Mesenchymal stem cell (in vitro differentiated cells and primary cell): ENCODE measurements around the gene ASXL1.
"Not testable (repeated sequence)": the region's sequence is repeated elsewhere in the genome, so short reads cannot be mapped to it uniquely, and the experiment has no call there.

Experiments used
- DNase-seq: peaks from one replicate; pipeline ENCODE4 v3.0.0-alpha.2; 2013
- H2AFZ ChIP-seq: one replicate; pipeline ENCODE4 v1.6.1; 2013; ENCODE audit warnings: low read depth, mild to moderate bottlenecking, control low read depth, inconsistent platforms, low read length, moderate library complexity
- H2AK5ac ChIP-seq: 2 replicates; pipeline ENCODE4 v1.6.1; 2013; ENCODE audit warnings: low read length, moderate library complexity, mild to moderate bottlenecking, inconsistent platforms; ENCODE audit not compliant: severe bottlenecking
- H2BK120ac ChIP-seq: one replicate; pipeline ENCODE4 v1.6.1; 2013; ENCODE audit warnings: low read depth, mild to moderate bottlenecking, inconsistent platforms, low read length, moderate library complexity
- H2BK12ac ChIP-seq, 2 experiments: one replicate each; pipeline ENCODE4 v1.6.1; 2013; ENCODE audit warnings: inconsistent platforms in 2 of 2, low read length in 2 of 2, mild to moderate bottlenecking in 2 of 2, moderate library complexity in 2 of 2, control low read depth in 1 of 2
- H2BK15ac ChIP-seq: one replicate; pipeline ENCODE4 v1.6.1; 2013; ENCODE audit warnings: mild to moderate bottlenecking, low read depth, inconsistent platforms; ENCODE audit not compliant: poor library complexity, severe bottlenecking
- H2BK5ac ChIP-seq: 2 replicates; pipeline ENCODE4 v1.6.1; 2013; ENCODE audit warnings: low read depth, mild to moderate bottlenecking, low read length, control low read depth, inconsistent platforms; ENCODE audit not compliant: poor library complexity, severe bottlenecking
- H3K14ac ChIP-seq, 2 experiments: one replicate each; pipeline ENCODE4 v1.6.1; 2013; ENCODE audit warnings: inconsistent platforms in 2 of 2, low read length in 2 of 2, control low read depth in 1 of 2, mild to moderate bottlenecking in 1 of 2, moderate library complexity in 1 of 2
- H3K18ac ChIP-seq, 2 experiments: one replicate each; pipeline ENCODE4 v1.6.1; 2013; ENCODE audit warnings: inconsistent platforms in 2 of 2, low read length in 2 of 2, control low read depth in 1 of 2, low read depth in 1 of 2, mild to moderate bottlenecking in 1 of 2
- H3K23ac ChIP-seq, 2 experiments: one replicate each; pipeline ENCODE4 v1.6.1; 2013; ENCODE audit warnings: inconsistent platforms in 2 of 2, low read length in 2 of 2, mild to moderate bottlenecking in 2 of 2, moderate library complexity in 2 of 2, control low read depth in 1 of 2
- H3K27ac ChIP-seq: 2 replicates; pipeline ENCODE4 v1.5.1; 2013; ENCODE audit warnings: mild to moderate bottlenecking, moderate library complexity, low read length, control low read depth, inconsistent platforms; ENCODE audit not compliant: poor library complexity, severe bottlenecking
- H3K27me3 ChIP-seq, 2 experiments: 2 replicates each; pipeline versions ENCODE4 v1.6.1 to v1.7.0; 2013; ENCODE audit warnings: low read length in 2 of 2, mild to moderate bottlenecking in 2 of 2, moderate library complexity in 2 of 2, control low read depth in 1 of 2, inconsistent platforms in 1 of 2; ENCODE audit not compliant: control insufficient read depth in 1 of 2, insufficient read depth in 1 of 2
- H3K36me3 ChIP-seq, 2 experiments: 2 replicates each; pipeline versions ENCODE4 v1.6.1 to v1.7.0; 2013; ENCODE audit warnings: low read length in 2 of 2, control low read depth in 1 of 2, inconsistent platforms in 1 of 2, low read depth in 1 of 2, mild to moderate bottlenecking in 1 of 2; ENCODE audit not compliant: insufficient read depth in 2 of 2, control insufficient read depth in 1 of 2
- H3K4ac ChIP-seq, 2 experiments: one replicate each; pipeline ENCODE4 v1.6.1; 2013; ENCODE audit warnings: inconsistent platforms in 2 of 2, low read length in 2 of 2, mild to moderate bottlenecking in 2 of 2, moderate library complexity in 2 of 2, control low read depth in 1 of 2, low read depth in 1 of 2
- H3K4me1 ChIP-seq: 2 replicates; pipeline ENCODE4 v1.6.1; 2013; ENCODE audit warnings: low read depth, low read length, control low read depth; ENCODE audit not compliant: control insufficient read depth, insufficient read depth
- H3K4me2 ChIP-seq: 2 replicates; pipeline ENCODE4 v1.6.1; 2013; ENCODE audit warnings: low read length, mild to moderate bottlenecking, inconsistent platforms; ENCODE audit not compliant: poor library complexity, severe bottlenecking
- H3K4me3 ChIP-seq, 2 experiments: 2 replicates each; pipeline versions ENCODE4 v1.5.1 to v1.7.0; 2013; ENCODE audit warnings: low read length in 2 of 2, mild to moderate bottlenecking in 2 of 2, control low read depth in 1 of 2, low read depth in 1 of 2; ENCODE audit not compliant: insufficient read depth in 1 of 2
- H3K79me1 ChIP-seq: replicated peaks from 2 replicates; pipeline ENCODE4 v1.6.1; 2013; ENCODE audit warnings: mild to moderate bottlenecking, control low read depth, low read length, inconsistent platforms; ENCODE audit not compliant: poor library complexity, severe bottlenecking
- H3K9ac ChIP-seq: 2 replicates; pipeline ENCODE4 v1.7.0; 2013; ENCODE audit warnings: mild to moderate bottlenecking, low read length, moderate library complexity
- H3K9me3 ChIP-seq: 2 replicates; pipeline ENCODE4 v1.7.0; 2013; ENCODE audit warnings: mild to moderate bottlenecking, low read length; ENCODE audit not compliant: control insufficient read depth
- H4K8ac ChIP-seq: one replicate; pipeline ENCODE4 v1.6.1; 2013; ENCODE audit warnings: inconsistent platforms, mild to moderate bottlenecking, low read length, moderate library complexity
- H4K91ac ChIP-seq: one replicate; pipeline ENCODE4 v1.6.1; 2013; ENCODE audit warnings: mild to moderate bottlenecking, low read length, inconsistent platforms
- WGBS: methylation state at CpG from one replicate; pipeline ENCODE4 v1.1.7; 2013; ENCODE audit warnings: mixed read lengths; 5-methylcytosine and 5-hydroxymethylcytosine counted together

Gene ASXL1

DNA sequence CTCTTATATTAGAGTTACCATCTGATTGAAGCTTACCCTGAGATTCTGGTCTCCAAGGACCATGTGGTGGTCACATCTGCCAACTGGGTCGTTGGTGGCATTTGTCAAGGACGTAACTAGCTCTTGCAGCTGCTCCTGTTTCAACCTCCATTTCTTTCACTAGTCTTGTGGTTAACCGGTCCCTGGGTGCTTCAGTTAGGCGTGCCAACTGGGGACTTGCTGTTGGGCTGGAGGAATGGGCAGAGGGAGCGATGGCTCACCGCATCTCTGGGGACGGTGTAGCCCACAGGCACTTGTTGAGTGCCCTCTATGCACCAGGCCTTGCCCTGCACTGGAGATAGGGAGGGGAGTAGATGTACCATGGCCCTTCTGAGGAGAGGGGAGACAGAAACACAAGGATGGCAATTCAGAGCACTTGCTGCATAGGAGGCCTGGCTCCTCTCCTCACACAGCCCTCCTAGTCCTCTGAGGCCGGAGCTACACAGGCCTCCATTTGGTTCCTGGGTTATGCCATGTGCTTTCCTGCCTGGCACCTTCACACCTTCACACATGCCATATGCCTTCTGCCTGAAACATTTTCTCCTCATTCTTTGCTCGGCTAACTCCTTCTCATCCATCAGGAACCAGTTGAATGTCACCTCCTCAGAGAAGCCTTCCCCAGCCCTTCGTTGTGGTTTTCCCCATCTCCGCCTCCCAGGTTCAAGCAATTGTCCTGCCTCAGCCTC is 20.0 kb upstream of the ASXL1 start:
- H2BK15ac ChIP-seq = no peak overlapping the region
- peaks cover 3% of the 10 kb centered on the region for H3K4me1 ChIP-seq
- no peak overlapping the region for H3K18ac ChIP-seq
- H2AFZ ChIP-seq = no peak overlapping the region
- no peak overlapping the region for H4K91ac ChIP-seq
- no peaks in the 10 kb centered on the region for H3K27me3 ChIP-seq
- H3K4me3 ChIP-seq = peak overlapping the region in 1 of 2 experiments; percentile 10
- H2AK5ac ChIP-seq = no peak overlapping the region
- H3K27ac ChIP-seq = no peak overlapping the region
- peak overlapping the region in 1 of 2 experiments; percentile 36 for H3K14ac ChIP-seq
- peaks cover 10% of the 10 kb centered on the region for H3K79me1 ChIP-seq
- 98% methylated on average over 11 of the region's 11 CpGs for WGBS
- no peak overlapping the region for H3K4me2 ChIP-seq
- H3K4ac ChIP-seq = no peak overlapping the region
- no peaks in the 10 kb centered on the region for H3K9me3 ChIP-seq
- peaks cover 17 to 25% of the 10 kb centered on the region in 2 experiments for H3K36me3 ChIP-seq
- H2BK12ac ChIP-seq = no peak overlapping the region
- no peak for DNase-seq
- H3K9ac ChIP-seq = no peak overlapping the region
- H2BK5ac ChIP-seq = no peak overlapping the region
- H4K8ac ChIP-seq = no peak overlapping the region
- H2BK120ac ChIP-seq = no peak overlapping the region
- no peak overlapping the region for H3K23ac ChIP-seq

DNA sequence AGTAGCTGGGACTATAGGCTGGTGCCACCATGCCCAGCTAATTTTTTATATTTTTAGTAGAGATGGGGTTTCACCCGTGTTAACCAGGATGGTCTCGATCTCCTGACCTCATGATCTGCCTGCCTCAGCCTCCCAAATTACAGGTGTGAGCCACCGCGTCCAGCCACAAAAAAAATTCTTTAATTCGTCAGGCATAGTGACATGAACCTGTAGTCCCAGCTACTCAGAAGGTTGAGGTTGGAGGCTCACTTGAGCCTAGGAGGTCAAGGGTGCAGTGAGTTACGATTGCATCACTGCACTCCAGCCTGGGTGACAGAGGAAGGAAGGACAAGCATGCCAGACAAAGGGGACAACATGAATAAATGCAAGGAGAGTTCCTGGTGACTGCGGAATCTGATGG is 19.5 kb upstream of the ASXL1 start:
- Histone ChIP-seq H2BK120ac (no peak overlapping the region), H2AFZ (no peak overlapping the region), H2BK15ac (no peak overlapping the region), H3K4me2 (no peak overlapping the region), H3K36me3 (peaks cover 17 to 22% of the 10 kb centered on the region in 2 experiments), H4K91ac (no peak overlapping the region), H3K4me1 (peaks cover 3% of the 10 kb centered on the region), H2BK5ac (no peak overlapping the region), H3K14ac (no peak overlapping the region), H3K27me3 (no peaks in the 10 kb centered on the region), H2AK5ac (no peak overlapping the region), H3K4me3 (no peak overlapping the region), H3K27ac (no peak overlapping the region), H3K9me3 (no peaks in the 10 kb centered on the region), H3K9ac (no peak overlapping the region), H2BK12ac (no peak overlapping the region), H4K8ac (no peak overlapping the region), H3K18ac (no peak overlapping the region), H3K4ac (no peak overlapping the region), H3K79me1 (peaks cover 10% of the 10 kb centered on the region), H3K23ac (no peak overlapping the region)
- 94% methylated on average over 7 of the region's 7 CpGs for WGBS
- DNase-seq = no peak

DNA sequence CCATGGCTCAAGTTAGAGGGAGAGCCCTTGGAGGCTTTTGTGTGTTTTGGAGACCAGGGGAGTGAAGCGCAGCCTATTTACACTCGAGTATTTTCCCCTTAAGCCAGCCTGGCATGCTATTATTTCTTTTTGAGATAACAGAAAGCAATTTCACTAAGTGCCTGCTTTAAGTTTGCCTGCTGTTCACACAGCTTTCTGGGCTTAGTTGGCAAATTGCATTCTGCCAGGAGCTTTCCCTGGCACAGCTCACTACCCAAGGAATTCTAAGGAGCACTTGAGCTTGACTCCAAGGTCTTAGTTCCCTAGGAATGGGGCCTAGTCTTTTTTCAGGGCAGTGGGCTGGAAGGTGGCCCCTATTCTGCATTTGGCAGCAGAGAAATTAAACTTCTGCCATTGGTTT is 19.0 kb upstream of the ASXL1 start:
- 93% methylated on average over 2 of the region's 2 CpGs for WGBS
- Histone ChIP-seq H2BK120ac (no peak overlapping the region), H3K18ac (no peak overlapping the region), H3K14ac (peak overlapping the region in 1 of 2 experiments; percentile 2), H3K4me1 (peaks cover 3% of the 10 kb centered on the region), H3K27ac (no peak overlapping the region), H3K4me2 (no peak overlapping the region), H2BK5ac (no peak overlapping the region), H2AFZ (no peak overlapping the region), H3K4me3 (no peak overlapping the region), H2AK5ac (no peak overlapping the region), H3K9ac (no peak overlapping the region), H2BK15ac (no peak overlapping the region), H4K8ac (no peak overlapping the region), H3K79me1 (peaks cover 10% of the 10 kb centered on the region), H3K9me3 (no peaks in the 10 kb centered on the region), H2BK12ac (no peak overlapping the region), H4K91ac (no peak overlapping the region), H3K27me3 (no peaks in the 10 kb centered on the region), H3K23ac (no peak overlapping the region), H3K36me3 (peaks cover 14 to 18% of the 10 kb centered on the region in 2 experiments), H3K4ac (no peak overlapping the region)
- no peak for DNase-seq

DNA sequence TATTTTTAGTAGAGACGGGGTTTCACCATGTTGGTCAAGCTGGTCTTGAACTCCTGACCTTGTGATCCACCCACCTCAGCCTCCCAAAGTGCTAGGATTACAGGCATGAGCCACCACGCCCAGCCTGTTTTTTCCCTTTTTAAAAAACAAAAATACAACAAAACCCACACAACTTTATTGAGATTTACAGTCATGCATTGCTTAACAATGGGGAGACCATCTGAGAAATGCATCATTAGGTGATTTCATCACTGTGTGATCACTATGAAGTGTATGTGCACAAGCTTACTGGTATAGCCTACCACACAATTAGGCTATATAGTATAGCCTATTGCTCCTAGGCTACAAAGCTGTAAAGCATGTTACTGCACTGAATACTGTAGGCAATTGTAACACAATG is 17.1 kb upstream of the ASXL1 start:
- H3K9ac ChIP-seq, H4K8ac ChIP-seq, H3K4me2 ChIP-seq, H2BK5ac ChIP-seq, H2BK15ac ChIP-seq, H3K79me1 ChIP-seq, H2AFZ ChIP-seq, H3K27me3 ChIP-seq, H3K27ac ChIP-seq, H3K4me1 ChIP-seq, H2BK120ac ChIP-seq, H3K4ac ChIP-seq, H3K9me3 ChIP-seq, DNase-seq, H3K14ac ChIP-seq, H2AK5ac ChIP-seq, H4K91ac ChIP-seq, H2BK12ac ChIP-seq, H3K23ac ChIP-seq, H3K18ac ChIP-seq, H3K4me3 ChIP-seq: not testable (repeated sequence)
- no CpG with 5 or more reads among the region's 2 CpGs for WGBS
- peaks cover 9 to 11% of the 10 kb centered on the region in 2 experiments for H3K36me3 ChIP-seq
